H1 (cell line): ENCODE results near the gene FAM193A. TPM values are rescaled to one million over a fixed set of nuclear protein-coding genes. Genes with fewer than 3 reads are reported as not detected.

ENCODE experiments used
- CTCF ChIA-PET: fragments of 300-600 bp; sonication (Branson Sonifier 250); formaldehyde crosslinking; loops from one replicate; lab custom pipeline; 2021; ENCODE audit not compliant: partially characterized antibody; lab: Charles Lee
- POLR2A ChIA-PET: fragments of 300-600 bp; sonication (Branson Sonifier 250); formaldehyde crosslinking; loops from one replicate; lab custom pipeline; 2021; ENCODE audit warnings: inconsistent platforms; ENCODE audit not compliant: partially characterized antibody; lab: Charles Lee
- DNase-seq, 2 experiments: peaks; one replicate each; pipeline versions ENCODE4 v3.0.0 to v3.0.0-alpha.2; 2010 to 2022; ENCODE audit warnings: low spot score in 2 of 2, low read depth in 1 of 2, mixed read lengths in 1 of 2
- FAIRE-seq: peaks from 2 replicates; lab custom pipeline; 2011; peaks lifted over from hg19 to GRCh38; lab: Jason Lieb, UNC
- H2AFZ ChIP-seq: 2 replicates; pipeline ENCODE4 v1.8.1; 2012; ENCODE audit warnings: low read length, inconsistent platforms
- H2AK5ac ChIP-seq: 2 replicates; pipeline ENCODE4 v1.6.1; 2013; ENCODE audit warnings: low read depth, low read length
- H2BK120ac ChIP-seq: replicated peaks from 2 replicates; pipeline ENCODE3; 2013; ENCODE audit warnings: low read depth, low read length, inconsistent platforms
- H2BK12ac ChIP-seq: 2 replicates; pipeline ENCODE4 v1.6.1; 2013; ENCODE audit warnings: low read depth, low read length
- H2BK15ac ChIP-seq: 2 replicates; pipeline ENCODE4 v1.6.1; 2013; ENCODE audit warnings: low read length
- H2BK20ac ChIP-seq: 2 replicates; pipeline ENCODE4 v1.6.1; 2013; ENCODE audit warnings: low read length
- H2BK5ac ChIP-seq: 2 replicates; pipeline ENCODE4 v1.6.1; 2013; ENCODE audit warnings: low read depth, low read length
- H3K14ac ChIP-seq: 2 replicates; pipeline ENCODE4 v1.6.1; 2013; ENCODE audit warnings: inconsistent platforms; ENCODE audit not compliant: insufficient read length
- H3K18ac ChIP-seq: 2 replicates; pipeline ENCODE4 v1.6.1; 2013; ENCODE audit warnings: low read length; ENCODE audit errors: extremely low read depth
- H3K23ac ChIP-seq: 2 replicates; pipeline ENCODE4 v1.6.1; 2013; ENCODE audit warnings: inconsistent platforms; ENCODE audit not compliant: insufficient read length
- H3K23me2 ChIP-seq: 2 replicates; pipeline ENCODE4 v1.6.1; 2013; ENCODE audit warnings: low read depth, low read length
- H3K27ac ChIP-seq: 2 replicates; pipeline ENCODE4 v1.6.1; 2011; ENCODE audit warnings: low read depth, low read length, inconsistent platforms
- H3K27me3 ChIP-seq, 4 experiments: replicated peaks in 1 of 4; 1 replicate in 1 of 4; 2 replicates in 3 of 4; pipeline versions ENCODE4 v1.6.1 to v1.8.1; 2011 to 2013; ENCODE audit warnings: low read length in 3 of 4, mild to moderate bottlenecking in 3 of 4, inconsistent platforms in 2 of 4, mixed read lengths in 2 of 4, moderate library complexity in 1 of 4; ENCODE audit not compliant: control insufficient read depth in 3 of 4, insufficient read depth in 3 of 4; ENCODE audit errors: extremely low read depth in 1 of 4
- H3K36me3 ChIP-seq, 4 experiments: 2 replicates each; pipeline versions ENCODE4 v1.6.1 to v1.8.1; 2011 to 2013; ENCODE audit warnings: mild to moderate bottlenecking in 4 of 4, low read length in 3 of 4, moderate library complexity in 2 of 4, control low read depth in 1 of 4, inconsistent platforms in 1 of 4; ENCODE audit not compliant: insufficient read depth in 4 of 4, control insufficient read depth in 2 of 4
- H3K4ac ChIP-seq: replicated peaks from 2 replicates; pipeline ENCODE3; 2013; ENCODE audit warnings: low read length, low read depth, mixed read lengths, inconsistent platforms; ENCODE audit not compliant: insufficient read length
- H3K4me1 ChIP-seq, 4 experiments: replicated peaks in 1 of 4; 1 replicate in 1 of 4; 2 replicates in 3 of 4; pipeline versions ENCODE4 v1.6.1 to v1.8.1; 2011 to 2013; ENCODE audit warnings: low read length in 3 of 4, inconsistent platforms in 2 of 4, mixed read lengths in 1 of 4; ENCODE audit not compliant: insufficient read depth in 4 of 4, control insufficient read depth in 3 of 4
- H3K4me2 ChIP-seq, 2 experiments: 2 replicates each; pipeline versions ENCODE4 v1.6.1 to v1.8.1; 2011 to 2013; ENCODE audit warnings: low read depth in 2 of 2, low read length in 2 of 2, control low read depth in 1 of 2, inconsistent platforms in 1 of 2, mild to moderate bottlenecking in 1 of 2; ENCODE audit not compliant: insufficient read depth in 1 of 2
- H3K4me3 ChIP-seq, 4 experiments: fragments of 200-600, 300-600 bp in 1 of 4; sonication (generic), shearing (Covaris generic), sonication (Bioruptor Twin) in 1 of 4; 2 replicates each; pipeline versions ENCODE4 v1.5.1 to v1.8.1; 2011 to 2016; ENCODE audit warnings: low read length in 4 of 4, low read depth in 3 of 4, control low read depth in 2 of 4, inconsistent platforms in 2 of 4, mild to moderate bottlenecking in 2 of 4, mixed read lengths in 1 of 4, moderate library complexity in 1 of 4; ENCODE audit not compliant: insufficient read depth in 2 of 4; ENCODE audit errors: extremely low read depth in 1 of 4
- H3K56ac ChIP-seq: replicated peaks from 2 replicates; pipeline ENCODE3; 2013; ENCODE audit warnings: low read depth, mild to moderate bottlenecking, mixed read lengths, low read length, inconsistent platforms; ENCODE audit not compliant: insufficient read length
- H3K79me1 ChIP-seq: 2 replicates; pipeline ENCODE4 v1.6.1; 2013; ENCODE audit warnings: low read depth, low read length, control low read depth
- H3K79me2 ChIP-seq, 2 experiments: 2 replicates each; pipeline versions ENCODE4 v1.6.1 to v1.8.1; 2012 to 2013; ENCODE audit warnings: low read length in 2 of 2, mild to moderate bottlenecking in 2 of 2, inconsistent platforms in 1 of 2; ENCODE audit not compliant: insufficient read depth in 2 of 2, control insufficient read depth in 1 of 2
- H3K9ac ChIP-seq, 4 experiments: replicated peaks in 1 of 4; 1 replicate in 1 of 4; 2 replicates in 3 of 4; pipeline versions ENCODE4 v1.6.1 to v1.8.1; 2011 to 2013; ENCODE audit warnings: low read depth in 3 of 4, low read length in 3 of 4, control low read depth in 2 of 4, mild to moderate bottlenecking in 2 of 4, moderate library complexity in 2 of 4, inconsistent platforms in 1 of 4; ENCODE audit errors: extremely low read depth in 1 of 4
- H3K9me3 ChIP-seq, 2 experiments: 2 replicates each; pipeline versions ENCODE4 v1.6.1 to v1.8.1; 2012 to 2013; ENCODE audit warnings: mild to moderate bottlenecking in 2 of 2, moderate library complexity in 2 of 2, control low read depth in 1 of 2, inconsistent platforms in 1 of 2, low read depth in 1 of 2, low read length in 1 of 2, mixed read lengths in 1 of 2; ENCODE audit not compliant: insufficient read depth in 2 of 2
- H4K20me1 ChIP-seq, 2 experiments: replicated peaks in 1 of 2; 2 replicates each; pipeline versions ENCODE3 to v1.8.1; 2011 to 2013; ENCODE audit warnings: inconsistent platforms in 2 of 2, low read length in 2 of 2, mild to moderate bottlenecking in 1 of 2; ENCODE audit not compliant: insufficient read depth in 2 of 2, control insufficient read depth in 1 of 2
- H4K5ac ChIP-seq: 2 replicates; pipeline ENCODE4 v1.6.1; 2013; ENCODE audit warnings: low read length, low read depth, mixed read lengths, inconsistent platforms; ENCODE audit not compliant: insufficient read length
- H4K8ac ChIP-seq: 2 replicates; pipeline ENCODE4 v1.8.0; 2013; ENCODE audit warnings: mild to moderate bottlenecking, moderate library complexity, low read length, inconsistent platforms; ENCODE audit not compliant: insufficient read depth; ENCODE audit errors: extremely low read depth
- H4K91ac ChIP-seq: replicated peaks from 2 replicates; pipeline ENCODE3; 2013; ENCODE audit warnings: low read length, mixed read lengths, inconsistent platforms; ENCODE audit not compliant: insufficient read length
- KDM5A ChIP-seq: fragments of 200-600 bp; IDR thresholded peaks from 2 replicates; pipeline ENCODE4 v1.7.1; 2012; ENCODE audit warnings: mild to moderate bottlenecking, low read length, inconsistent platforms, mixed read lengths
- NRF1 ChIP-seq: IDR thresholded peaks from 2 replicates; pipeline ENCODE4 v1.6.1; 2011; ENCODE audit warnings: mild to moderate bottlenecking, low read depth, low read length, improper control_type of control experiment
- TAF1 ChIP-seq: IDR thresholded peaks from 2 replicates; pipeline ENCODE4 v1.6.1; 2011; ENCODE audit warnings: mild to moderate bottlenecking, low read depth, low read length
- TAF7 ChIP-seq: optimal IDR thresholded peaks from 2 replicates; pipeline ENCODE3; 2011; ENCODE audit warnings: low read depth, mild to moderate bottlenecking, inconsistent platforms, low read length, moderate library complexity, borderline replicate concordance
- WGBS, 2 experiments: shearing (Covaris generic) in 1 of 2; methylation state at CpG; one replicate each; pipeline versions ENCODE4 v1.1.6 to v1.1.7; 2013 to 2015; ENCODE audit warnings: low lambda C conversion rate in 2 of 2, mixed read lengths in 2 of 2, inconsistent platforms in 1 of 2, low coverage in 1 of 2, missing lambda C conversion rate in 1 of 2; ENCODE audit not compliant: insufficient replicate concordance in 2 of 2, insufficient coverage in 1 of 2, insufficient read length in 1 of 2; ENCODE audit errors: extremely low coverage in 1 of 2, missing lambda C conversion rate in 1 of 2; 5-methylcytosine and 5-hydroxymethylcytosine counted together
- polyA plus RNA-seq, 7 experiments: library from polyadenylated mRNA; depleted of rRNA in 3 of 7; stranded (reverse) in 5 of 7; unstranded in 2 of 7; fragments of >200 nt in 5 of 7; fragments of 200-250 nt in 2 of 7; gene quantifications; 1 replicate in 5 of 7; 2 replicates in 1 of 7; 4 replicates in 1 of 7; pipeline versions ENCODE4 v1.2.1 to v1.2.3, GENCODE V29; 2011 to 2013; ENCODE audit warnings: missing spikeins in 2 of 7, mixed read lengths in 2 of 7
- total RNA-seq: library from RNA; stranded (reverse); fragmentation: NEBNext Ultra II Directional; extraction: Animal tissue kit (Norgen Biotek cat#: 25700); gene quantifications from 2 replicates; pipeline ENCODE4 v1.2.1, GENCODE V29; 2021

Gene FAM193A
- total and polyA plus RNA-seq, 2 of the 8 experiments (the other 6 are each of a cell fraction or from before 2014, with no cell fraction given) = 8.7 to 26.2 TPM

- no peak overlapping the region for H4K91ac ChIP-seq
- H3K23me2 ChIP-seq = no peaks in the 10 kb centered on the region
- H3K4me3 ChIP-seq = no peak overlapping the region
- H3K27ac ChIP-seq = no peak overlapping the region
- no peak overlapping the region for H3K4me2 ChIP-seq
- H2AFZ ChIP-seq = no peak overlapping the region
- H4K20me1 ChIP-seq = peaks cover 7 to 27% of the 10 kb centered on the region in 2 experiments
- POLR2A ChIA-PET = interaction anchor here (1.4 kb wide), 1 partner anchor 104 kb away, joined by 3 read pairs; the partner anchor contains the start of gene RNF4
- peaks cover 22% of the 10 kb centered on the region for H3K79me1 ChIP-seq
- no peak overlapping the region for H3K9ac ChIP-seq
- no peaks in the 10 kb centered on the region for H3K36me3 ChIP-seq
- H2BK15ac ChIP-seq = no peak overlapping the region
- peaks cover 0 to 10% (median 5%) of the 10 kb centered on the region in 4 experiments; a peak in 6 of 7 replicates for H3K4me1 ChIP-seq
- H3K79me2 ChIP-seq = peaks cover 15 to 95% of the 10 kb centered on the region in 2 experiments
- H3K9me3 ChIP-seq = no peaks in the 10 kb centered on the region
- no peaks in the 10 kb centered on the region for H3K27me3 ChIP-seq
- no peak overlapping the region for H2BK120ac ChIP-seq
- DNase-seq (no peak), FAIRE-seq (no peak)
- no peak overlapping the region for H2BK12ac ChIP-seq
- H3K4ac ChIP-seq = no peak overlapping the region
- H3K23ac ChIP-seq = no peak overlapping the region
- H4K5ac ChIP-seq = no peak overlapping the region
- CTCF ChIA-PET = interaction anchor here (0.7 to 1.1 kb wide), 3 partner anchors 10 to 716 kb away, joined by 3 to 4 read pairs (median 3); no protein-coding TSS in a partner anchor
- no peak overlapping the region for H3K14ac ChIP-seq
- 0 out of 2 replicates have a peak overlapping the region, but pooled peaks have one; percentile 75 for H2AK5ac ChIP-seq
- no peak overlapping the region for H3K18ac ChIP-seq
- H2BK20ac ChIP-seq = no peak overlapping the region
- H3K56ac ChIP-seq = no peak overlapping the region
- WGBS, 2 experiments = 91% methylated on average over 4 of the region's 4 CpGs; no CpG with 5 or more reads in 1 of the 2 experiments
- H2BK5ac ChIP-seq = no peak overlapping the region
- no peak overlapping the region for H4K8ac ChIP-seq
- TF ChIP-seq KDM5A = no peak
- TF ChIP-seq TAF7 = no peak
- no peak for TF ChIP-seq NRF1
- TF ChIP-seq TAF1 = no peak
These were observed 36.4 kb downstream of the FAM193A start for GRCh38 chr4:2572866-2573265.
